OCI-LY1 (cell line): Measurements from ENCODE around the gene ZNF366.

Experiments
- CTCF ChIP-seq: fragments of 200-600 bp; sonication (generic), shearing (Covaris generic); IDR thresholded peaks from 2 replicates; pipeline ENCODE4 v1.5.1; 2017; ENCODE audit warnings: mild to moderate bottlenecking, antibody characterized with exemption, low read length, moderate library complexity, mixed read lengths
- EZH2 ChIP-seq: fragments of 200-600 bp; sonication (generic), shearing (Covaris generic); IDR thresholded peaks from 2 replicates; pipeline ENCODE4 v1.8.0; 2017; ENCODE audit warnings: borderline replicate concordance, mixed run types, mild to moderate bottlenecking, antibody characterized with exemption, low read length, moderate library complexity, mixed read lengths

DNA sequence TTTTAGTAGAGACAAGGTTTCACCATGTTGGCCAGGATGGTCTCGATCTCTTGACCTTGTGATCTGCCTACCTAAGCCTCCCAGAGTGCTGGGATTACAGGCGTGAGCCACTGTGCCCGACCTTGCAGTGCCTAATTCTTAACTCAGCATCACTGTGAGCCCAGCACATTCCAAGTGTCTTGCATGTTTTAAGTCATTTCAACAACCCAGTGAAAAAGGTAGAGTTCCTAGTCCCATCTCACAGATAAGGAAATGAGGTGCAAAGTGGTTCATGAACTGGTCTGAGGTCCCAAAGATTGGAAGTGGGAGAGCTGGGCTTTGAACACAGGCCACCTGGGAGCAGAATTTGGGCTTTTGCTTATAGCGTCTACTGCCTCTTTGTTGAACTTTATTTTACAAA is 68.0 kb downstream of the ZNF366 start:
- no peak for TF ChIP-seq CTCF
- no peak for TF ChIP-seq EZH2
